ENCODE results near the gene CHCHD6.

DNA sequence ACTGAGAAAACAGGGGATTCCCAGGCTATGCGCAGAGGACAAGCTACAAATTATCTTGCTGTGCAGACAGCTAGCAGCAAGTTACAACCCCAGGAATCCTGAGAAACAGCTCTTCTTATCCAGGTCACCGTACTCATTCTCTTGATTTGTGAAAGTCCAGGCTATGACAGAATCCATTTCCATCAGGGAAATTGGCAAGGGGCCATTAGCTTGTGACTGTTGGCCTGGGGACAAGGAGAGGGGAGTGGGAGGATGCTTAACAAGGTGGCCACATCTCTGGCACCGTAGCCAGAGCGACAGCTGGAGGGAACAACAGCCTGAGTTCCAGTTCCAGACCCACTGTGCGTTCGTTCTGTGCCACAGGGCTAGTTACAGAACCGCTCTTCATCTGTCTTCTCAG is 233.9 kb downstream of the CHCHD6 start:
- TF ChIP-seq, protein P1, sequence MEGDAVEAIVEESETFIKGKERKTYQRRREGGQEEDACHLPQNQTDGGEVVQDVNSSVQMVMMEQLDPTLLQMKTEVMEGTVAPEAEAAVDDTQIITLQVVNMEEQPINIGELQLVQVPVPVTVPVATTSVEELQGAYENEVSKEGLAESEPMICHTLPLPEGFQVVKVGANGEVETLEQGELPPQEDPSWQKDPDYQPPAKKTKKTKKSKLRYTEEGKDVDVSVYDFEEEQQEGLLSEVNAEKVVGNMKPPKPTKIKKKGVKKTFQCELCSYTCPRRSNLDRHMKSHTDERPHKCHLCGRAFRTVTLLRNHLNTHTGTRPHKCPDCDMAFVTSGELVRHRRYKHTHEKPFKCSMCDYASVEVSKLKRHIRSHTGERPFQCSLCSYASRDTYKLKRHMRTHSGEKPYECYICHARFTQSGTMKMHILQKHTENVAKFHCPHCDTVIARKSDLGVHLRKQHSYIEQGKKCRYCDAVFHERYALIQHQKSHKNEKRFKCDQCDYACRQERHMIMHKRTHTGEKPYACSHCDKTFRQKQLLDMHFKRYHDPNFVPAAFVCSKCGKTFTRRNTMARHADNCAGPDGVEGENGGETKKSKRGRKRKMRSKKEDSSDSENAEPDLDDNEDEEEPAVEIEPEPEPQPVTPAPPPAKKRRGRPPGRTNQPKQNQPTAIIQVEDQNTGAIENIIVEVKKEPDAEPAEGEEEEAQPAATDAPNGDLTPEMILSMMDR (IDR thresholded peaks at IDR 0.05), result no peak
- TF ChIP-seq POLR2AphosphoS5 (IDR thresholded peaks at IDR 0.05) (no peak), POLR2A (IDR thresholded peaks at IDR 0.05) (no peak)
